SIG-M5 treated with dmso at 0.1 percent for 504 hours (cell line): ENCODE measurements around the gene INPP5A.

ENCODE experiments used
- DNase-seq: peaks from one replicate; lab custom pipeline; 2025; ENCODE audit not compliant: unreplicated experiment; lab: John Stamatoyannopoulos, UW

The INPP5A gene

GRCh38 chr10:132642732-132643008 lies 105.1 kb downstream of the INPP5A start:
- DNase-seq, result no peak

- no peak for DNase-seq
Observed at GRCh38 chr10:132643709-132644526, 106.3 kb downstream of the INPP5A start.

DNA sequence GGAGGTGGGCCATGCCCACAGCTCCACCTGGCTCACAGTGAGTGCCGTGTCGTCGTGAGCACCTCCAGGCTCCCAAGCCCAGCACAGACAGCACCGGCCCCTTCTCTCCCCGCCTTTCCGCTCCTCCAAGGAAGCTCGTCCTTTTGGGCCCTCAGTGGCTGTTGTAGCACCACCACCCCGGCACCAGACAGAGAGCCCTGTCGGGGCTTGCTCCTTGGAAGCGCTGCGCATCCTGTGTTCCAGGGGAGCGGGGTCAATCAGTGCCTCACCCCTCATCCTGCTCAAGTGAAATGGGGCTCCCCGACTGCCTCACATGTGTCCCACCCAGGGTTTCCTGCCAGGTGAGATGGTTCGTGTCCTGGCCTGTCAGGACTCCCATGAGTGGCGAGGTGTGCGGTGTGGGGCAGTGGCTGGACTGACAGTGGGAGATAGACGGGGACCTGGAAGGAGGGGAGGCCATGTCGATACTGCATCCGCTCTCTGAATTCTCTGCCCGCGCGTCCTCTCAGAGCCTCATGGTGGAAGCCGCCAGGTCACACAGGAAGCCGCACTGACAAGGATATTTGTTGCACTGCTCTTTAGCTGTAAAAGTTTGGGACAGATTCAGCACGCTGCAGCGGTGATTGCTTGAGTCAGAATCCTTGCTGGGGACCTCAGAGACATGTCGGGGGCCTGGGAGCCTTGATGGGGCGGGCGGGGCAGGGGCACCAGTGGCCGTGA lies 107.1 kb downstream of the INPP5A start:
- no peak for DNase-seq

GRCh38 chr10:132645247-132645530 lies 107.6 kb downstream of the INPP5A start:
- no peak for DNase-seq

GRCh38 chr10:132645630-132646442 lies 108.2 kb downstream of the INPP5A start:
- DNase-seq, result no peak

GRCh38 chr10:132646443-132647097 lies 109.0 kb downstream of the INPP5A start:
- no peak for DNase-seq

DNA sequence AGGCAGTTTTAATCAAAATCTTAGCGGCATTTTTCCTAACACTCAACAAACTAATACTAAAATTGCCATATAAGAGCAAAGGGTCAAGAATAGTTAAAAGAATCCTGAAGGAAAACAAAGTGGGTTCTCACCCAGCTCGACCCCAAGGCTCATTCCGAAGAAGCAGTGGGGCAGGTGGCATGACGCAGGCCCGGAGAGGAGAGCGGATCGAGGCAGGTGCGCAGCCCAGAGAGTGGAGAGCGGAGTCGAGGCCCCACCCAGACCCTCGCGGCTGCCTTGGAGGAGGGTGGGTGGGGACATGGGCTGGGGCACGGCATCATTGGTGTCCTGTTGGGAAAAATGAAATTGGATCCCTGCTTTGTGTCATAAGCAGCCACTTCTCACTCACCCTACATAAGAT lies 109.8 kb downstream of the INPP5A start:
- DNase-seq, result no peak

DNA sequence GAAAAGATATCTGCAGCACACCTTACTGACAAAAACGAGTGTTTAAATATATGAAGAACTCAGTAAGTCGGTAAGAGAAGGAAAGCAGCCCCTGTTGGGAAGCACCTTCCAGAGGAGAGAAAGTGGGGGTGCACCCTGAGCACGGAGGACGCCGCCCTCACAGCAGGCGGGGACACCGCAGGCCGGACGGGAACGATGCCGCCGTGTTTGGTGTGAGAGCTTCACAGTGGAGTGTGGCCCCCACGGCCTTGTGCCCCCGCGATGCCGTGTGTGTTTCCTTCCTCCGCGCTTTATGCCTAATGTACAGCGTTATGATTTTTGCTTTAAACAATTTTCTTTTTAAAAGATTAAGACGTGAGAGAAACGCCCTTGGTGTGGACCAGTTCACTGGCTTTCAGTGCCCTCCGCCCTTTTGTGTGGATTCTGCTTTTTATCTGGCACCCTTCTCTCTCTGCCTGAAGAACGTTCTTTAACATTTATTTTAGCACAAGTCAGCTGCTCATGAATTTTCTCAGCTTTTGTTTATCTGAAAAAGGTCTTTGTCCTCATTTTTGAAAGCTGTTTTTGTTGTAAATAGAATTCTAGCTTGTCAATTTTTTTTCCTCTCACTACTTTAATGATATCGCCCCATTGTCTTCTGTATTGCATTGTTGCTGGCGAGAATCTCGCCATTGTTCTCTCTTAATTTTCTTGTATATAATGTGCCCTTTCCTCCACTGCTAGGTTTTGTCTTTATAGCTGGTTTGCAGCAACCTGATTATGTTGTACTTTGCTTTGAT lies 110.7 kb downstream of the INPP5A start:
- no peak for DNase-seq

GRCh38 chr10:132648851-132649528 lies 111.4 kb downstream of the INPP5A start:
- no peak for DNase-seq

GRCh38 chr10:132649651-132650360 lies 112.2 kb downstream of the INPP5A start:
- DNase-seq, result no peak

GRCh38 chr10:132650611-132651250 lies 113.1 kb downstream of the INPP5A start:
- no peak for DNase-seq

DNA sequence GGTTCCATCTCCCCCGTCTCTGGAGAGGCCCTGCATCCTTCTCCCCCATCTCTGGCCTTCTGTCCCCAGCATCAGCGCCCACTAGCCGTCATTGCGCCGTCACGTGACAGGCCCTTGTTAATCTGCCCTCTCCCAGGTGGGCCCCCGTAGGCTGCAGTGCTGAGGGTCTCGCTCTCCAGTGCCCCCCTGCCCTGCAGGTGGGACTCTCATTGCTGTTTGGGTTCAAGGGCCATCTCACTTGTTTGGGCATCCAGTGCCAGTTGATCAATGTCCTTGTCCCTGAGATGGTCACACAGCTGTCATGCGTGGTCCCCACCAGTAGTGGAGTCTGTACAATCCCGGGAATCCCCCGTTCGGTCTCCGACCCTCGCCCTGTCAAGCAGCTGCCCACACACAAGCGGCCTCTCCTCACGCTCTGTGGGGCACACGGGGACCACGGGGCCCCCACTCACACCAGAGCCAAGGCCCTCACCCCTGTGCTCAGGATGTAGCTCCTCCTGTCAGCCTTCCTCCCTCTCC lies 114.0 kb downstream of the INPP5A start:
- DNase-seq, result no peak

GRCh38 chr10:132652446-132652845 lies 114.9 kb downstream of the INPP5A start:
- DNase-seq, result no peak

DNA sequence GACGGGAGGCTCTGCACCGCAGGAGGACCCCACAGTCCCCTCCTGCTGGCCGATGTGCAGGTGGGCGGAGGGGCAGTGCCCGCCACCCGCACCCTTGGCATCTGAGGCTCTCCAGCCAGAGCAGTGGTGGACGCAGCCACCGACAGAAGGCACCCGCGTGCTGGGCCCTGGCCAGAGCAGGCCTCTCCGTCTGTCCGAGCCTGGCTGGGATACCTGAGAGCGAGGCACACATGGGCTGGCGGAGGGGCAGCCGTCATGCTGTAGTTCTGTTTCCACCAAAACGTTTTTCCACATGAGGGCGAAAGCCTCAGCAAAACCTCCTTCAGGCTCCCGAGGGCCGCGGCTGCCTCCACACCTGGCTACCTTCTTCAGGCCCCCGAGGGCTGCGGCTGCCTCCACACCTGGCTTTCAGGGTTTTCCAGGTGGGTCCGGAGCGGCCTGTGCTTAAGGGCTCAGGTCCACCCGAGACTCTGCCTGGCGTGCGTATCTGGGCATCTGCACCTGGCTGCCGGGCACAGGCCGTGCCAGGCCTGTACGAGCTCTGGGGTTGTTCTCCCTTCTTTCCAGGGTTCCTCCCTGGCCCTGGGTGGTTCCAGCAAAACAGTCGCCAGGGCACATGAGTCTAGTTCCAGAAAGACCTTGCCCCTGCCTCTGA lies 115.5 kb downstream of the INPP5A start:
- no peak for DNase-seq

GRCh38 chr10:132653721-132654120 lies 116.1 kb downstream of the INPP5A start:
- DNase-seq, result no peak

DNA sequence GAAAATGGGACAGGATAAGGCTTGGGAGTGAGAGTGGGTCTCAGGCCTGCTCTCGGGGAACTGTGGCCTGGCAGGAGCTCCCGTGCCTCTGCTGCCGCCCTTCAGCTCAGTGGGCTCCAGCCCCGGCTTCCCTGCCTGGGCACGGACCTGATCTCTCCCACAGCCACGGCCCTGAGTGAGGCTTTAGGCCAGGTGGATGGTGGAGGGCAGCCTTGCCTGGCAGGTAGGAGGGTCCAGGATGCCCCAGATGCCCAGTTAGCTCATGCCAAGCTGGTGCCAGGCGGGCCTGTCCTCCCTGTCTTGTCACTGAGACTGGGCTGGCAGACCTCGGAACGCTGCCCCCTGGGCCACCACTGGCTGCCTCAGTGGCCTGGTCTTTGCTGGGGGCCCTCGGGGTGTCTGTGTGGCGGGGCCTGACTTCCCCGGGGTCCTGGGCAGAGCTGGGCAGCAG lies 116.6 kb downstream of the INPP5A start:
- no peak for DNase-seq

GRCh38 chr10:132654708-132655661 lies 117.4 kb downstream of the INPP5A start:
- DNase-seq, result peak; percentile 36
